PC-3 (cell line): ENCODE data around the gene CALM3. TPM values are rescaled to one million over a fixed set of nuclear protein-coding genes. Genes with fewer than 3 reads are reported as not detected.
A peak's percentile ranks its signal among the peaks of the same experiment; 100 is the strongest.

Source experiments
- ATAC-seq: fragments of 200-7000 bp; cut with Tn5 transposase; 2 replicates; pipeline ENCODE4 v1.9.1; 2020; ENCODE audit warnings: mild to moderate bottlenecking, moderate library complexity
- BruUV-seq: library from RNA; stranded (reverse); fragments of 400-500 nt; replicated peaks from 2 replicates; lab custom pipeline; 2021; lab: Mats Ljungman, UMichigan
- CTCF ChIA-PET: fragments of 300-600 bp; sonication (Branson Sonifier 250); formaldehyde crosslinking; loops from one replicate; lab custom pipeline; 2022; ENCODE audit warnings: antibody characterized with exemption; lab: Charles Lee
- POLR2A ChIA-PET: fragments of 300-600 bp; sonication (Branson Sonifier 250); formaldehyde crosslinking; loops from one replicate; lab custom pipeline; 2022; ENCODE audit warnings: antibody characterized with exemption; ENCODE audit not compliant: unreplicated experiment; lab: Charles Lee
- DNase-seq: peaks from one replicate; pipeline ENCODE4 v3.0.0-alpha.2; 2015
- H2AFZ ChIP-seq: fragments of 300-600 bp; sonication (generic); 2 replicates; pipeline ENCODE4 v1.6.0; 2016; ENCODE audit warnings: antibody characterized with exemption, low read length
- H3F3A ChIP-seq: fragments of 300-600 bp; sonication (generic); one replicate; pipeline ENCODE4 v1.6.0; 2017; ENCODE audit warnings: antibody characterized with exemption, low read length, control low read depth, mild to moderate bottlenecking; ENCODE audit not compliant: unreplicated experiment
- H3K27ac ChIP-seq: fragments of 300-600 bp; sonication (generic); 2 replicates; pipeline ENCODE4 v1.5.1; 2016; ENCODE audit warnings: mild to moderate bottlenecking, low read length
- H3K27me3 ChIP-seq: fragments of 300-600 bp; sonication (generic); 2 replicates; pipeline ENCODE4 v1.6.1; 2016; ENCODE audit warnings: low read length, mixed read lengths
- H3K36me3 ChIP-seq: fragments of 300-600 bp; sonication (generic); 2 replicates; pipeline ENCODE4 v1.6.1; 2016; ENCODE audit warnings: low read depth, mixed run types, low read length, mixed read lengths
- H3K4me1 ChIP-seq: fragments of 300-600 bp; sonication (generic); 2 replicates; pipeline ENCODE4 v1.5.1; 2016; ENCODE audit warnings: low read length; ENCODE audit not compliant: insufficient read depth
- H3K4me2 ChIP-seq: fragments of 300-600 bp; sonication (generic); 2 replicates; pipeline ENCODE4 v1.6.0; 2016; ENCODE audit warnings: low read length
- H3K4me3 ChIP-seq: fragments of 300-600 bp; sonication (generic); 2 replicates; pipeline ENCODE4 v1.5.1; 2016; ENCODE audit warnings: mild to moderate bottlenecking, low read length, mixed read lengths
- H3K79me2 ChIP-seq: fragments of 300-600 bp; sonication (generic); 2 replicates; pipeline ENCODE4 v1.6.1; 2017; ENCODE audit warnings: low read length, mixed read lengths
- H3K9ac ChIP-seq: fragments of 300-600 bp; sonication (generic); 2 replicates; pipeline ENCODE4 v1.6.0; 2016; ENCODE audit warnings: mild to moderate bottlenecking, low read length
- H3K9me2 ChIP-seq: fragments of 300-600 bp; sonication (generic); replicated peaks from 2 replicates; pipeline ENCODE4 v1.6.1; 2016; ENCODE audit warnings: mixed run types, low read length, mixed read lengths
- H3K9me3 ChIP-seq: fragments of 300-600 bp; sonication (generic); 2 replicates; pipeline ENCODE4 v1.6.1; 2016; ENCODE audit warnings: low read length, mixed read lengths
- H4K20me1 ChIP-seq: fragments of 300-600 bp; sonication (generic); 2 replicates; pipeline ENCODE4 v1.6.1; 2016; ENCODE audit warnings: low read length, mixed read lengths
- CTCF ChIP-seq: fragments of 300-600 bp; sonication (generic); conservative IDR thresholded peaks from 2 replicates; pipeline ENCODE4 v1.5.1; 2017; ENCODE audit warnings: antibody characterized with exemption, low read depth, mild to moderate bottlenecking, low read length
- EZH2 ChIP-seq: fragments of 300-600 bp; sonication (generic); IDR thresholded peaks from one replicate; pipeline ENCODE4 v1.6.1; 2017; ENCODE audit warnings: antibody characterized with exemption, mild to moderate bottlenecking, low read length; ENCODE audit not compliant: unreplicated experiment
- EZH2phosphoT487 ChIP-seq: fragments of 300-600 bp; sonication (generic); IDR thresholded peaks from 2 replicates; pipeline ENCODE4 v1.6.1; 2018; ENCODE audit warnings: mild to moderate bottlenecking, antibody characterized with exemption, low read length, borderline replicate concordance
- intact Hi-C: fragments of 100-400 bp; cut with micrococcal nuclease; formaldehyde crosslinking; loops from 2 replicates; pipeline ENCODE4 v1.9.0; 2023
- total RNA-seq: library from RNA; depleted of rRNA; stranded (reverse); fragments of >200 nt; gene quantifications from 2 replicates; pipeline ENCODE4 v1.2.3, GENCODE V29; 2014

CALM3 gene
- total RNA-seq, 1 experiment from 2014 or later = 160 TPM

- peak; percentile 93 for DNase-seq
- H2AFZ ChIP-seq = peak overlapping the region; percentile 90
- H3K4me3 ChIP-seq = peak overlapping the region; percentile 100
- H3K9me2 ChIP-seq = no peaks in the 10 kb centered on the region
- H3K27me3 ChIP-seq = no peaks in the 10 kb centered on the region
- H3K4me1 ChIP-seq = peaks cover 13% of the 10 kb centered on the region
- TF ChIP-seq EZH2 (no peak), EZH2phosphoT487 (no peak), CTCF (no peak)
- 0 out of 2 replicates have a peak, but pooled peaks cover 6% of the 10 kb centered on the region for H3K36me3 ChIP-seq
- TSS peak; percentile 93 for BruUV-seq
- H3K9me3 ChIP-seq = no peaks in the 10 kb centered on the region
- ATAC-seq = peak; percentile 84
- intact Hi-C loops = no loop called here
- peak overlapping the region; percentile 94 for H3K27ac ChIP-seq
- H3K9ac ChIP-seq = peak overlapping the region; percentile 99
- H3F3A ChIP-seq = no peaks in the 10 kb centered on the region
- peaks cover 44% of the 10 kb centered on the region for H3K79me2 ChIP-seq
- ChIA-PET POLR2A (interaction anchor here (0.8 kb wide), 1 partner anchor 71 kb away, joined by 5 read pairs; no protein-coding TSS in a partner anchor), CTCF (interaction anchor here (0.5 to 1.5 kb wide), 2 partner anchors 14 to 36 kb away, joined by 3 to 14 read pairs; no protein-coding TSS in a partner anchor)
- peak overlapping the region; percentile 82 for H3K4me2 ChIP-seq
- peaks cover 25% of the 10 kb centered on the region for H4K20me1 ChIP-seq
These were observed 479 bp upstream of the CALM3 start for GRCh38 chr19:46600384-46601317.

- Histone ChIP-seq H3K9me2 (no peaks in the 10 kb centered on the region), H3K36me3 (peaks cover 13% of the 10 kb centered on the region; the same call in 1 of the 2 replicates), H3K27me3 (no peaks in the 10 kb centered on the region), H3K4me3 (peak overlapping the region; percentile 100), H3K4me1 (peaks cover 13% of the 10 kb centered on the region), H3F3A (no peaks in the 10 kb centered on the region), H4K20me1 (peaks cover 25% of the 10 kb centered on the region), H2AFZ (no peak overlapping the region), H3K27ac (no peak overlapping the region), H3K79me2 (peaks cover 44% of the 10 kb centered on the region), H3K4me2 (peak overlapping the region; percentile 98), H3K9ac (peak overlapping the region; percentile 99), H3K9me3 (no peaks in the 10 kb centered on the region)
- intact Hi-C loops = no loop called here
- TF ChIP-seq CTCF (no peak), EZH2phosphoT487 (no peak), EZH2 (no peak)
- DNase-seq (no peak), ATAC-seq (no peak)
- ChIA-PET POLR2A (no interaction called here), CTCF (no interaction called here)
- BruUV-seq = no TSS peak
These were observed 1.5 kb downstream of the CALM3 start for GRCh38 chr19:46602392-46603194.
